Esophagus muscularis mucosa (tissue), 4 donors: Measurements from ENCODE around the gene NACA. TPM values are rescaled to one million over a fixed set of nuclear protein-coding genes. Genes with fewer than 3 reads are reported as not detected.
"Not testable (repeated sequence)": the region's sequence is repeated elsewhere in the genome, so short reads cannot be mapped to it uniquely, and the experiment has no call there.

Experiments
- DNase-seq: peaks from one replicate; pipeline ENCODE4 v3.0.0-alpha.2; 2017; ENCODE audit errors: extremely low spot score
- H3K27ac ChIP-seq, 4 donors: fragments of 200-600 bp; sonication (generic); replicated peaks in 1 of 4; 1 replicate in 3 of 4; 2 replicates in 1 of 4; pipeline ENCODE4 v1.5.1; 2016 to 2019; ENCODE audit warnings: mild to moderate bottlenecking in 1 of 4
- H3K27me3 ChIP-seq, 4 donors: fragments of 200-600 bp; sonication (generic); one replicate each; pipeline versions ENCODE4 v1.5.1 to v1.6.0; 2016 to 2019
- H3K36me3 ChIP-seq, 4 donors: fragments of 200-600 bp; sonication (generic); one replicate each; pipeline ENCODE4 v1.5.1; 2016 to 2019
- H3K4me1 ChIP-seq, 4 donors: fragments of 200-600 bp; sonication (generic); one replicate each; pipeline ENCODE4 v1.5.1; 2016 to 2019
- H3K4me3 ChIP-seq, 4 donors: fragments of 200-600 bp; sonication (generic); 1 replicate in 2 of 4; 2 replicates in 2 of 4; pipeline ENCODE4 v1.5.1; 2016 to 2019; ENCODE audit warnings: mild to moderate bottlenecking in 4 of 4, moderate library complexity in 1 of 4
- H3K9me3 ChIP-seq, 4 donors: fragments of 200-600 bp; sonication (generic); 1 replicate in 3 of 4; 2 replicates in 1 of 4; pipeline ENCODE4 v1.5.1; 2016 to 2019
- CTCF ChIP-seq, 3 experiments: fragments of 200-600 bp in 2 of 3; fragments of 450-650 bp in 1 of 3; sonication (generic) in 2 of 3; IDR thresholded peaks; one replicate each; pipeline ENCODE4 v1.5.1; 2017 to 2019; ENCODE audit warnings: antibody characterized with exemption in 3 of 3, mild to moderate bottlenecking in 2 of 3, moderate library complexity in 1 of 3
- EP300 ChIP-seq: sonication (generic); formaldehyde crosslinking; IDR thresholded peaks from one replicate; pipeline ENCODE4 v1.6.1; 2017; ENCODE audit warnings: antibody characterized with exemption
- POLR2A ChIP-seq: fragments of 450-650 bp; IDR thresholded peaks from one replicate; pipeline ENCODE4 v1.6.1; 2017; ENCODE audit warnings: antibody characterized with exemption, moderate library complexity, mild to moderate bottlenecking, low read depth
- POLR2AphosphoS5 ChIP-seq, 2 donors: sonication (generic); formaldehyde crosslinking; IDR thresholded peaks; one replicate each; pipeline ENCODE4 v1.6.1; 2017; ENCODE audit warnings: antibody characterized with exemption in 2 of 2
- WGBS: methylation state at CpG from one replicate; pipeline ENCODE4 v1.1.5; 2018; 5-methylcytosine and 5-hydroxymethylcytosine counted together
- intact Hi-C: fragments of 100-400 bp; cut with DNase I; formaldehyde crosslinking; loops from one replicate; pipeline ENCODE4 v1.15.1; 2023
- total RNA-seq, 4 donors: library from RNA; depleted of rRNA; stranded (reverse); fragments of >200 nt; gene quantifications; one replicate each; pipeline versions ENCODE4 v1.1.0 to v1.2.1, GENCODE V29; 2016

NACA gene
- total RNA-seq, 4 donors from 2014 or later: 913 to 1,477 (median 1,221) TPM

DNA sequence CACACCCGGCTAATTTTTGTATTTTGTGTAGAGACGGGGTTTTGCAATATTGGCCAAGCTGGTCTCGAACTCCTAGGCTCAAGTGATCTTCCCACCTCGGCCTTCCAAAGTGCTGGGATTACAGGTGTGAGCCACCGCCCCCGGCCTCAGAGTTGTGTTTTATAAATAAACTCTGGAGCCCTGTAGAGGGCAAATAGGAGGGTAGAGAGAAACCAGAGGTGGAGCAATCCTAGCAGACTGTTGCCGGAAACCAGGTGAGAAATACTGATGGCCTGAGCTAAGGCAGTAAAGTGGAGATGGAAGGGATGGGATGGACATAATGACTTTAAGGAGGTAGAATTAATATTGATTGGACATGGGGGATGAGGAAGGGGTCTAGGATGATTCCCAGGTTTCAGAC is 35.4 kb upstream of the NACA start:
- no peaks in the 10 kb centered on the region for H3K36me3 ChIP-seq
- no peak overlapping the region for H3K27ac ChIP-seq
- peaks cover 0 to 10% (median 0%) of the 10 kb centered on the region in 4 donors for H3K9me3 ChIP-seq
- TF ChIP-seq EP300 (no peak), POLR2A (no peak), CTCF (IDR thresholded peaks at IDR 0.05) (no peak), POLR2AphosphoS5 (IDR thresholded peaks at IDR 0.05) (no peak)
- H3K4me3 ChIP-seq: no peak overlapping the region
- intact Hi-C loops: no loop called here
- H3K4me1 ChIP-seq: peaks cover 0 to 2% (median 0%) of the 10 kb centered on the region in 4 donors
- WGBS: 97% methylated on average over 7 of the region's 7 CpGs
- no peak for DNase-seq
- no peaks in the 10 kb centered on the region for H3K27me3 ChIP-seq

DNA sequence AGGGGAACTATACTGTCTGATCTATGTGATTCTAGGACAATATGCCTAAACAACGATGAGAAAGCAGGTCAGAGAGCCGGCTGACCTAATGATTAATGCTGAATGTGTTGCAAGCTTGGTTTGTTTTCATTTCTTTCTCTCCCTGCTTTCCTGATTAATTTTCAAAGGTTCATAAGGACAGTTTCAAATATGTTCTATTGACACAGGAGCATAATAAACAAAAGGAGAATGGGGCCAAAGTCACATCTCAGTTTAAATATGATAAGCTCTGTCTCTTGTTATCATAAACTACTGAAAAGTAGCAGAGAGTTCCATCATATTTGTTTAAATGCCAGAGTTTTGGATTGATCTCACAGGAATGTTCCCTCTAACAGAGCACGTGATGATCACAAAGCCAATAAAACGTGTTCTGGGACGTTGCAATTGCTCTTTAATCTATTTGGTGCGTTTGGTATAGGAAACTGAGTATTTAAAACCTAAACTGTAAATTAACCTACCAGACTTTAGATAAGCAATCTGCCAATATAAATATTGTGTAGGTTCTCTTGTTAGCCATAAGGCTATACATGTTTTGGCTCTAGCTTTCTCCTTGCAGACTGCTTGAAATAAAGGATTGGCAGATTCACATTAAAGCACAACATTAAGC is 34.3 kb upstream of the NACA start:
- Histone ChIP-seq H3K9me3 (peaks cover 0 to 10% (median 0%) of the 10 kb centered on the region in 4 donors), H3K4me1 (peaks cover 0 to 2% (median 0%) of the 10 kb centered on the region in 4 donors), H3K27ac (no peak overlapping the region), H3K4me3 (no peak overlapping the region), H3K36me3 (no peaks in the 10 kb centered on the region), H3K27me3 (no peaks in the 10 kb centered on the region)
- no peak for DNase-seq
- intact Hi-C loops: no loop called here
- 63% methylated on average over 6 of the region's 6 CpGs for WGBS
- TF ChIP-seq EP300 (no peak), POLR2AphosphoS5 (IDR thresholded peaks at IDR 0.05) (no peak)

- H3K36me3 ChIP-seq: no peaks in the 10 kb centered on the region
- no peaks in the 10 kb centered on the region for H3K27me3 ChIP-seq
- no peak overlapping the region for H3K4me3 ChIP-seq
- intact Hi-C loops: loop anchor here (1.0 kb wide), 1 partner anchor 229 kb away; no protein-coding TSS in a partner anchor
- no peak overlapping the region for H3K27ac ChIP-seq
- TF ChIP-seq EP300: no peak
- no peak for TF ChIP-seq CTCF (IDR thresholded peaks at IDR 0.05)
- TF ChIP-seq POLR2AphosphoS5 (IDR thresholded peaks at IDR 0.05): no peak
- TF ChIP-seq POLR2A: no peak
- H3K9me3 ChIP-seq: peaks cover 0 to 10% (median 0%) of the 10 kb centered on the region in 4 donors
- WGBS: 80% methylated on average over 3 of the region's 3 CpGs
- no peak for DNase-seq
- H3K4me1 ChIP-seq: peaks cover 0 to 2% (median 0%) of the 10 kb centered on the region in 4 donors
Observed at GRCh38 chr12:56758728-56759262, 33.7 kb upstream of the NACA start.

GRCh38 chr12:56757971-56758370 is 32.9 kb upstream of the NACA start:
- not testable (repeated sequence) for H3K27ac ChIP-seq, H3K4me3 ChIP-seq, H3K9me3 ChIP-seq, H3K36me3 ChIP-seq, H3K4me1 ChIP-seq, H3K27me3 ChIP-seq, DNase-seq
- WGBS: 92% methylated on average over 1 of the region's 1 CpG
- intact Hi-C loops: loop anchor here (1.0 kb wide), 1 partner anchor 229 kb away; no protein-coding TSS in a partner anchor

DNA sequence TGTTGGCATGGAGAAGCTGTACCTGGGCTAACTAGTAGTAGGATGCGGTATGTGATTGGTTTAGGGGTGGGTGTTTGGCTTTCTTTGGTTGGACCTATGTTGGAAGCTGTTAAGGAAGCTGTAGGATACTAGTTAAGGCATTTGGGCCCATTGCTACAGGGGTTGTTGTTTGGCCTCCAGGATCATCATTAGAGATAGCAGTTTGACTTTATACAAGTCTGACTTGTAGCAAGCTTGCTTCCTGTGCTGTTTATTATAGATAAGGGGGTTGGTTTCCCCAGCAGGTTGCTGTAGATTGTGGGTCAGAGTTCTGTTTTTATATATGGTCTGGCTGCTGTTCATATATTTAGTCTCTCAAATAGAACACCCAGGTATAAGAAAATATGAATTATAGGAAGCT is 28.5 kb upstream of the NACA start:
- TF ChIP-seq POLR2A (no peak), POLR2AphosphoS5 (IDR thresholded peaks at IDR 0.05) (no peak)
- peaks cover 0 to 5% (median 0%) of the 10 kb centered on the region in 4 donors for H3K36me3 ChIP-seq
- 100% methylated on average over 1 of the region's 1 CpG for WGBS
- no peaks in the 10 kb centered on the region for H3K27me3 ChIP-seq
- H3K4me1 ChIP-seq: peaks cover 7 to 15% (median 12%) of the 10 kb centered on the region in 4 donors
- no peak overlapping the region for H3K4me3 ChIP-seq
- no peak overlapping the region for H3K27ac ChIP-seq
- DNase-seq: no peak
- intact Hi-C loops: loop anchor here (5.0 kb wide), 1 partner anchor 249 kb away; no protein-coding TSS in a partner anchor
- peaks cover 0 to 3% (median 0%) of the 10 kb centered on the region in 4 donors for H3K9me3 ChIP-seq
